ENCODE results near the gene TGFBR3.

- no peak for TF ChIP-seq EP300 (IDR thresholded peaks at IDR 0.05)
- TF ChIP-seq POLR2A (IDR thresholded peaks at IDR 0.05), result no peak
Observed at GRCh38 chr1:91831132-91831930, 54.6 kb downstream of the TGFBR3 start.
